Osteocyte (in vitro differentiated cells): Measurements from ENCODE around the gene HIVEP3. TPM values are rescaled to one million over a fixed set of nuclear protein-coding genes. Genes with fewer than 3 reads are reported as not detected.
A peak's percentile ranks its signal among the peaks of the same experiment; 100 is the strongest.

ENCODE experiments used
- DNase-seq: peaks from one replicate; pipeline ENCODE4 v3.0.0; 2021; ENCODE audit warnings: mixed read lengths; ENCODE audit not compliant: unreplicated experiment; ENCODE audit errors: extremely low spot score
- H3K27ac Mint-ChIP-seq: one replicate; pipeline ENCODE4 v1.8.0; 2021; ENCODE audit warnings: mild to moderate bottlenecking, mixed read lengths; ENCODE audit not compliant: unreplicated experiment
- H3K27me3 Mint-ChIP-seq: one replicate; pipeline ENCODE4 v1.8.0; 2021; ENCODE audit warnings: mixed read lengths; ENCODE audit not compliant: unreplicated experiment
- H3K36me3 Mint-ChIP-seq: one replicate; pipeline ENCODE4 v1.8.0; 2021; ENCODE audit warnings: mixed read lengths; ENCODE audit not compliant: unreplicated experiment
- H3K4me1 Mint-ChIP-seq: one replicate; pipeline ENCODE4 v1.8.0; 2021; ENCODE audit warnings: mixed read lengths; ENCODE audit not compliant: unreplicated experiment
- H3K4me3 Mint-ChIP-seq: one replicate; pipeline ENCODE4 v1.8.0; 2021; ENCODE audit warnings: mild to moderate bottlenecking, moderate library complexity, mixed read lengths; ENCODE audit not compliant: unreplicated experiment
- H3K9me3 Mint-ChIP-seq: one replicate; pipeline ENCODE4 v1.8.0; 2021; ENCODE audit warnings: mixed read lengths; ENCODE audit not compliant: unreplicated experiment
- total RNA-seq: library from RNA; stranded (reverse); gene quantifications from 2 replicates; pipeline ENCODE4 v1.2.1, GENCODE V29; 2021
- TF ChIP-seq, protein P1 (sequence below): fragments of 200-600 bp; sonication (generic); IDR thresholded peaks from 2 replicates; pipeline ENCODE4 v1.5.0; 2021; ENCODE audit warnings: antibody characterized with exemption, mild to moderate bottlenecking, moderate library complexity

HIVEP3 gene
- total RNA-seq, 1 donor from 2014 or later, result 0.97 TPM

GRCh38 chr1:41475346-41475745 lies 443.4 kb downstream of the HIVEP3 start:
- Mint-ChIP-seq H3K27me3 (no peaks in the 10 kb centered on the region), H3K4me1 (peaks cover 49% of the 10 kb centered on the region), H3K4me3 (no peak overlapping the region), H3K36me3 (no peaks in the 10 kb centered on the region), H3K27ac (peak overlapping the region; percentile 73), H3K9me3 (no peaks in the 10 kb centered on the region)
- DNase-seq, result no peak
- TF ChIP-seq, protein P1, sequence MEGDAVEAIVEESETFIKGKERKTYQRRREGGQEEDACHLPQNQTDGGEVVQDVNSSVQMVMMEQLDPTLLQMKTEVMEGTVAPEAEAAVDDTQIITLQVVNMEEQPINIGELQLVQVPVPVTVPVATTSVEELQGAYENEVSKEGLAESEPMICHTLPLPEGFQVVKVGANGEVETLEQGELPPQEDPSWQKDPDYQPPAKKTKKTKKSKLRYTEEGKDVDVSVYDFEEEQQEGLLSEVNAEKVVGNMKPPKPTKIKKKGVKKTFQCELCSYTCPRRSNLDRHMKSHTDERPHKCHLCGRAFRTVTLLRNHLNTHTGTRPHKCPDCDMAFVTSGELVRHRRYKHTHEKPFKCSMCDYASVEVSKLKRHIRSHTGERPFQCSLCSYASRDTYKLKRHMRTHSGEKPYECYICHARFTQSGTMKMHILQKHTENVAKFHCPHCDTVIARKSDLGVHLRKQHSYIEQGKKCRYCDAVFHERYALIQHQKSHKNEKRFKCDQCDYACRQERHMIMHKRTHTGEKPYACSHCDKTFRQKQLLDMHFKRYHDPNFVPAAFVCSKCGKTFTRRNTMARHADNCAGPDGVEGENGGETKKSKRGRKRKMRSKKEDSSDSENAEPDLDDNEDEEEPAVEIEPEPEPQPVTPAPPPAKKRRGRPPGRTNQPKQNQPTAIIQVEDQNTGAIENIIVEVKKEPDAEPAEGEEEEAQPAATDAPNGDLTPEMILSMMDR, result no peak

DNA sequence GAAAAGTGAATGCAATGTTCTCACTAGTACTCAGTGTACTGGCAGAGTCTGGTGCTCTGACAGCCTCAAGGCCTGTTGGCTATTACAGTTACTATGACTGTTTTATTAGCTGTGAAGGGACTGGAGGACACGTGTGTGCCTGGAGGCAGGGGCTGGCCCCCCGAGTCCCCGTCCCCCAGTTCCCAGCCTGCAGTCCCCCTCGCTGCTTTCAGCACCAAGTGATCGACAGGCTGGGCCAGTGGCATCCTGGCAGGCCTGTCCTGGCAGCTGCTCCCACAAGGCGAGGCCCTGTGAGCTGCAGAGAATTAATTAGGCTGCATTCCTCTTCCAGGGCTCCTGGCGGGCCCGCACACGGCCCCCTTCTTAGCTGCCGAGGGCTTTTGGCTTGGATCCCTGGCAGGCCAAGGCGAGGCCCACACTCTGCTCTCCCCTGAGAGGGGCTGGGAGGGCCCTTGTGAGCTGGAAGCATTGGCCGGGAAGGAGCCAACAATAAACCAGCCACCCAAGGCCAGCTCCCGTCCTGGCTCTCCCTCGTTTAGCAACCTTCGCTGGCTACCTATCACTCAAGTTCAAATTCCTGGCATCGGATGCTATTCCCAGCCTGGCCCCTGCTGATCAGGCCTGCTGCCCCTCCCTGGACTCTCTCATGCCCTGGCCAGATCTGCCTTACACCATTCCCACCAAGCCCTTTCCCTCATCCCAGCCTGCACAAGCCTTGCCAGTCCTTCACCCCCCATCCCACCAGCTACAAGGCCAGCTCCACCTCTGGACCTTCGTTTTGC lies 444.0 kb downstream of the HIVEP3 start:
- Mint-ChIP-seq H3K4me1 (peaks cover 48% of the 10 kb centered on the region), H3K27ac (peak overlapping the region; percentile 73), H3K27me3 (no peaks in the 10 kb centered on the region), H3K9me3 (no peaks in the 10 kb centered on the region), H3K36me3 (no peaks in the 10 kb centered on the region), H3K4me3 (no peak overlapping the region)
- no peak for DNase-seq
- TF ChIP-seq, protein P1, result no peak

GRCh38 chr1:41473738-41474362 lies 444.9 kb downstream of the HIVEP3 start:
- Mint-ChIP-seq H3K27ac (no peak overlapping the region), H3K4me1 (peaks cover 42% of the 10 kb centered on the region), H3K9me3 (no peaks in the 10 kb centered on the region), H3K4me3 (no peak overlapping the region), H3K27me3 (no peaks in the 10 kb centered on the region), H3K36me3 (no peaks in the 10 kb centered on the region)
- DNase-seq, result no peak
- TF ChIP-seq, protein P1, result no peak

- H3K36me3 Mint-ChIP-seq, result no peaks in the 10 kb centered on the region
- H3K4me1 Mint-ChIP-seq, result peaks cover 29% of the 10 kb centered on the region
- no peak for DNase-seq
- H3K27ac Mint-ChIP-seq, result no peak overlapping the region
- TF ChIP-seq, protein P1, result no peak
- no peaks in the 10 kb centered on the region for H3K9me3 Mint-ChIP-seq
- no peak overlapping the region for H3K4me3 Mint-ChIP-seq
- H3K27me3 Mint-ChIP-seq, result no peaks in the 10 kb centered on the region
These were observed 447.1 kb downstream of the HIVEP3 start for GRCh38 chr1:41471658-41472057.

GRCh38 chr1:41469706-41470105 lies 449.0 kb downstream of the HIVEP3 start:
- Mint-ChIP-seq H3K27me3 (peaks cover 3% of the 10 kb centered on the region), H3K36me3 (peaks cover 2% of the 10 kb centered on the region), H3K27ac (no peak overlapping the region), H3K4me3 (no peak overlapping the region), H3K9me3 (no peaks in the 10 kb centered on the region), H3K4me1 (peaks cover 13% of the 10 kb centered on the region)
- TF ChIP-seq, protein P1, result no peak
- no peak for DNase-seq
